ENCODE data around the gene ZNF500.
A peak's percentile ranks its signal among the peaks of the same experiment; 100 is the strongest.
"Not testable (repeated sequence)": the region's sequence is repeated elsewhere in the genome, so short reads cannot be mapped to it uniquely, and the experiment has no call there.

ZNF500 gene

GRCh38 chr16:4744555-4745273, 22.2 kb downstream of the ZNF500 start:
- DNase-seq (ENCODE audit: low read depth) = no peak

GRCh38 chr16:4743226-4743878, 23.6 kb downstream of the ZNF500 start:
- no peak for DNase-seq (ENCODE audit: low read depth)

- DNase-seq (ENCODE audit: low read depth) = not testable (repeated sequence)
Measured at GRCh38 chr16:4738370-4738769, 28.6 kb downstream of the ZNF500 start.

- DNase-seq (ENCODE audit: low read depth) = no peak
Measured at GRCh38 chr16:4737545-4737944, 29.4 kb downstream of the ZNF500 start.

GRCh38 chr16:4736546-4736945, 30.4 kb downstream of the ZNF500 start:
- no peak for DNase-seq (ENCODE audit: low read depth)

GRCh38 chr16:4734730-4735535, 32.0 kb downstream of the ZNF500 start:
- DNase-seq (ENCODE audit: low read depth) = peak; percentile 89

GRCh38 chr16:4734063-4734729, 32.8 kb downstream of the ZNF500 start, which contains the start of the genes ANKS3 and DNAAF8:
ANKS3 (minus strand) TSS chr16:4734271; CDS start chr16:4730149, 4,122 bp downstream.
DNAAF8 (plus strand) TSS chr16:4734537; CDS start chr16:4736515, 1,978 bp downstream.
- peak; percentile 72 for DNase-seq (ENCODE audit: low read depth)

- DNase-seq (ENCODE audit: low read depth) = no peak
Measured at GRCh38 chr16:4733747-4734062, 33.3 kb downstream of the ZNF500 start.

GRCh38 chr16:4733211-4733742, 33.7 kb downstream of the ZNF500 start:
- DNase-seq (ENCODE audit: low read depth) = no peak

GRCh38 chr16:4729876-4730275, 37.1 kb downstream of the ZNF500 start:
- no peak for DNase-seq (ENCODE audit: low read depth)

- DNase-seq (ENCODE audit: low read depth) = no peak
Measured at GRCh38 chr16:4728676-4729075, 38.3 kb downstream of the ZNF500 start.

- no peak for DNase-seq (ENCODE audit: low read depth)
Measured at GRCh38 chr16:4726616-4727015, 40.3 kb downstream of the ZNF500 start.

GRCh38 chr16:4724661-4725270, 42.2 kb downstream of the ZNF500 start:
- no peak for DNase-seq (ENCODE audit: low read depth)

GRCh38 chr16:4723071-4723767, 43.7 kb downstream of the ZNF500 start:
- no peak for DNase-seq (ENCODE audit: low read depth)

GRCh38 chr16:4718466-4718865, 48.5 kb downstream of the ZNF500 start:
- DNase-seq (ENCODE audit: low read depth) = no peak

GRCh38 chr16:4714996-4715395, 52.0 kb downstream of the ZNF500 start:
- DNase-seq (ENCODE audit: low read depth) = no peak

- no peak for DNase-seq (ENCODE audit: low read depth)
Measured at GRCh38 chr16:4713663-4714501, 53.1 kb downstream of the ZNF500 start.

- DNase-seq (ENCODE audit: low read depth) = no peak
Measured at GRCh38 chr16:4709481-4709880, 57.5 kb downstream of the ZNF500 start.

- DNase-seq (ENCODE audit: low read depth) = no peak
Measured at GRCh38 chr16:4706871-4707270, 60.1 kb downstream of the ZNF500 start.

GRCh38 chr16:4704913-4705312, 62.0 kb downstream of the ZNF500 start:
- no peak for DNase-seq (ENCODE audit: low read depth)

Measured in stimulated activated CD8-positive, alpha-beta memory T cell treated with anti-CD3 and anti-CD28 coated beads, Interleukin-12 subunit alpha, Interleukin-12 subunit beta, amount 100 ng/mL, for 4 hours (primary cell).